Spleen (tissue), 11 donors: ENCODE data around the gene LOXL4. TPM values are rescaled to one million over a fixed set of nuclear protein-coding genes. Genes with fewer than 3 reads are reported as not detected.

Experiments used
- DNase-seq: peaks from one replicate; pipeline ENCODE4 v3.0.0-alpha.2; 2020
- H3K27ac ChIP-seq, 8 donors: fragments of 200-600 bp; sonication (generic) in 7 of 8; 1 replicate in 4 of 8; 2 replicates in 4 of 8; pipeline versions ENCODE4 v1.5.0 to v1.8.0; 2016 to 2021; ENCODE audit warnings: inconsistent platforms in 4 of 8, mild to moderate bottlenecking in 4 of 8, moderate library complexity in 1 of 8
- H3K27me3 ChIP-seq, 7 donors: fragments of 200-600 bp; sonication (generic) in 6 of 7; replicated peaks in 1 of 7; 1 replicate in 4 of 7; 2 replicates in 3 of 7; pipeline versions ENCODE4 v1.5.0 to v1.8.0; 2016 to 2021; ENCODE audit warnings: inconsistent platforms in 3 of 7, mild to moderate bottlenecking in 1 of 7
- H3K36me3 ChIP-seq, 6 donors: fragments of 200-600 bp; sonication (generic) in 5 of 6; 1 replicate in 4 of 6; 2 replicates in 2 of 6; pipeline versions ENCODE4 v1.5.0 to v1.8.0; 2016 to 2021; ENCODE audit warnings: inconsistent platforms in 2 of 6
- H3K4me1 ChIP-seq, 6 donors: fragments of 200-600 bp; sonication (generic) in 5 of 6; 1 replicate in 3 of 6; 2 replicates in 3 of 6; pipeline versions ENCODE4 v1.5.0 to v1.8.0; 2016 to 2021; ENCODE audit warnings: inconsistent platforms in 3 of 6
- H3K4me3 ChIP-seq, 8 donors: fragments of 200-600 bp; sonication (generic) in 7 of 8; 1 replicate in 4 of 8; 2 replicates in 4 of 8; pipeline versions ENCODE4 v1.5.0 to v1.8.0; 2016 to 2021; ENCODE audit warnings: inconsistent platforms in 4 of 8, mild to moderate bottlenecking in 4 of 8, moderate library complexity in 2 of 8
- H3K9me3 ChIP-seq, 8 donors: fragments of 200-600 bp; sonication (generic) in 7 of 8; 1 replicate in 4 of 8; 2 replicates in 4 of 8; pipeline versions ENCODE4 v1.5.0 to v1.8.0; 2016 to 2021; ENCODE audit warnings: inconsistent platforms in 4 of 8
- CTCF ChIP-seq, 11 experiments: fragments of 200-600 bp in 7 of 11; fragments of 450-650 bp in 4 of 11; sonication (generic) in 4 of 11; IDR thresholded peaks in 8 of 11; conservative IDR thresholded peaks in 3 of 11; 1 replicate in 7 of 11; 2 replicates in 4 of 11; pipeline versions ENCODE4 v1.4.0 to v1.8.0; 2016 to 2021; ENCODE audit warnings: antibody characterized with exemption in 11 of 11, inconsistent platforms in 4 of 11, mild to moderate bottlenecking in 1 of 11
- POLR2A ChIP-seq, 3 donors: fragments of 450-650 bp; IDR thresholded peaks; one replicate each; pipeline ENCODE4 v1.5.1; 2017; ENCODE audit warnings: antibody characterized with exemption in 3 of 3, mild to moderate bottlenecking in 1 of 3
- POLR2AphosphoS5 ChIP-seq, 3 donors: sonication (generic); formaldehyde crosslinking; IDR thresholded peaks; one replicate each; pipeline ENCODE4 v1.5.1; 2017; ENCODE audit warnings: antibody characterized with exemption in 3 of 3
- WGBS, 5 donors: extraction: QIAGEN DNeasy Blood & Tissue Kit in 3 of 5; methylation state at CpG; one replicate each; pipeline versions ENCODE4 v1.1.5 to v1.1.7; 2013 to 2018; 5-methylcytosine and 5-hydroxymethylcytosine counted together
- intact Hi-C: fragments of 100-400 bp; cut with DNase I; formaldehyde crosslinking; loops from one replicate; pipeline ENCODE4 v1.15.0; 2023; ENCODE audit warnings: low total_unique reads
- polyA plus RNA-seq, 3 donors: library from polyadenylated mRNA; stranded (reverse); fragments of 200-250 nt; gene quantifications; one replicate each; pipeline ENCODE4 v1.2.1, GENCODE V29; 2013
- total RNA-seq, 7 donors: library from RNA; depleted of rRNA in 3 of 7; stranded (reverse); fragments of >200 nt in 3 of 7; fragmentation: NEBNext Ultra II Directional in 4 of 7; extraction: Animal tissue kit (Norgen Biotek cat#: 25700) in 4 of 7; gene quantifications; one replicate each; pipeline versions ENCODE4 v1.1.0 to v1.2.1, GENCODE V29; 2016 to 2021
- donor health status: healthy with polysubstance abuse.
- donor health status: DM: no; HTN: no; CAD: no; lungs with moderate emphysema.
- donor health status: DM: no; HTN: no; CAD: no.
- donor health status: Bipolar disorder and iron deficiency.
- donor health status: healthy.
- donor health status: DM: no; HTN: no; CAD: no.
- donor health status: DM: yes; HTN: yes; CAD: no.

The LOXL4 gene
- total and polyA plus RNA-seq, 10 donors = 0.39 to 6.1 (median 1.7) TPM

GRCh38 chr10:98314532-98315284, 46.7 kb upstream of the LOXL4 start:
- intact Hi-C loops = loop anchor here (10.0 kb wide), 1 partner anchor 150 kb away; no protein-coding TSS in a partner anchor
- DNase-seq = no peak
- WGBS, 5 donors = 65 to 85% (median 71%) methylated on average over 8 of the region's 8 CpGs
- H3K27ac ChIP-seq = no peak overlapping the region
- H3K27me3 ChIP-seq = peaks cover 0 to 60% (median 8%) of the 10 kb centered on the region in 7 donors
- H3K9me3 ChIP-seq = no peaks in the 10 kb centered on the region
- peaks cover 13 to 37% (median 20%) of the 10 kb centered on the region in 6 donors for H3K4me1 ChIP-seq
- TF ChIP-seq CTCF (IDR thresholded peaks at IDR 0.05 in 8 of 11, conservative IDR thresholded peaks at IDR 0.05 in 3 of 11) = no peak
- no peak for TF ChIP-seq POLR2A (IDR thresholded peaks at IDR 0.05)
- no peak for TF ChIP-seq POLR2AphosphoS5 (IDR thresholded peaks at IDR 0.05)
- H3K4me3 ChIP-seq = no peak overlapping the region
- H3K36me3 ChIP-seq = no peaks in the 10 kb centered on the region

GRCh38 chr10:98313598-98313997, 45.6 kb upstream of the LOXL4 start:
- H3K9me3 ChIP-seq = no peaks in the 10 kb centered on the region
- WGBS, 5 donors = 81 to 92% (median 86%) methylated on average over 3 of the region's 3 CpGs
- TF ChIP-seq POLR2AphosphoS5 (IDR thresholded peaks at IDR 0.05) = no peak
- TF ChIP-seq POLR2A (IDR thresholded peaks at IDR 0.05) = no peak
- no peak for TF ChIP-seq CTCF (IDR thresholded peaks at IDR 0.05 in 8 of 11, conservative IDR thresholded peaks at IDR 0.05 in 3 of 11)
- intact Hi-C loops = loop anchor here (10.0 kb wide), 1 partner anchor 149 kb away; no protein-coding TSS in a partner anchor
- peaks cover 13 to 41% (median 26%) of the 10 kb centered on the region in 6 donors for H3K4me1 ChIP-seq
- no peaks in the 10 kb centered on the region for H3K36me3 ChIP-seq
- no peak overlapping the region for H3K27ac ChIP-seq
- no peak overlapping the region for H3K4me3 ChIP-seq
- no peak for DNase-seq
- peaks cover 0 to 69% (median 8%) of the 10 kb centered on the region in 7 donors for H3K27me3 ChIP-seq

GRCh38 chr10:98312822-98313221, 44.8 kb upstream of the LOXL4 start:
- no peaks in the 10 kb centered on the region for H3K36me3 ChIP-seq
- no peak overlapping the region for H3K4me3 ChIP-seq
- intact Hi-C loops = loop anchor here (10.0 kb wide), 1 partner anchor 148 kb away; no protein-coding TSS in a partner anchor
- no peak for DNase-seq
- WGBS, 5 donors = 71 to 84% (median 74%) methylated on average over 5 of the region's 5 CpGs
- peaks cover 13 to 41% (median 26%) of the 10 kb centered on the region in 6 donors for H3K4me1 ChIP-seq
- no peak overlapping the region for H3K27ac ChIP-seq
- H3K27me3 ChIP-seq = peaks cover 0 to 69% (median 8%) of the 10 kb centered on the region in 7 donors
- TF ChIP-seq POLR2A (IDR thresholded peaks at IDR 0.05) (no peak), POLR2AphosphoS5 (IDR thresholded peaks at IDR 0.05) (no peak), CTCF (IDR thresholded peaks at IDR 0.05 in 8 of 11, conservative IDR thresholded peaks at IDR 0.05 in 3 of 11) (no peak)
- H3K9me3 ChIP-seq = no peaks in the 10 kb centered on the region

GRCh38 chr10:98312349-98312748, 44.4 kb upstream of the LOXL4 start:
- TF ChIP-seq POLR2A (IDR thresholded peaks at IDR 0.05) (no peak), POLR2AphosphoS5 (IDR thresholded peaks at IDR 0.05) (no peak), CTCF (IDR thresholded peaks at IDR 0.05 in 8 of 11, conservative IDR thresholded peaks at IDR 0.05 in 3 of 11) (no peak)
- Histone ChIP-seq H3K4me3 (no peak overlapping the region), H3K36me3 (no peaks in the 10 kb centered on the region), H3K4me1 (peaks cover 13 to 37% (median 26%) of the 10 kb centered on the region in 6 donors), H3K9me3 (no peaks in the 10 kb centered on the region), H3K27me3 (peaks cover 0 to 74% (median 8%) of the 10 kb centered on the region in 7 donors), H3K27ac (no peak overlapping the region)
- intact Hi-C loops = loop anchor here (10.0 kb wide), 1 partner anchor 148 kb away; no protein-coding TSS in a partner anchor
- DNase-seq = no peak
- WGBS, 5 donors = 67 to 94% (median 81%) methylated on average over 3 of the region's 3 CpGs
